ENCODE results near the gene TAF10. TPM values are rescaled to one million over a fixed set of nuclear protein-coding genes. Genes with fewer than 3 reads are reported as not detected.
A peak's percentile ranks its signal among the peaks of the same experiment; 100 is the strongest.

TAF10 gene
- total and polyA plus RNA-seq, 2 of the 13 experiments (the other 11 are each of a cell fraction or from before 2014, with no cell fraction given) = 71.3 to 134 TPM

- TF ChIP-seq ZC3H4 (CRISPR knock-in tag; IDR thresholded peaks at IDR 0.05; ENCODE audit: borderline replicate concordance) (no peak), ZIK1 (CRISPR knock-in tag; IDR thresholded peaks at IDR 0.05; ENCODE audit: borderline replicate concordance, low read depth) (0 out of 2 replicates have a peak, but pooled peaks have one; percentile 20), HES4 (CRISPR knock-in tag; IDR thresholded peaks at IDR 0.05; ENCODE audit: borderline replicate concordance) (peak; percentile 47; the same call in 1 of the 2 replicates), RBM22 (optimal IDR thresholded peaks at IDR 0.05; ENCODE audit: low read length) (peak; percentile 55), HHEX (CRISPR knock-in tag; IDR thresholded peaks at IDR 0.05) (no peak), ZNF264 (CRISPR knock-in tag; IDR thresholded peaks at IDR 0.05) (no peak), NKX3-1 (CRISPR knock-in tag; IDR thresholded peaks at IDR 0.05) (0 out of 2 replicates have a peak, but pooled peaks have one; percentile 21), PRDM10 (CRISPR knock-in tag; IDR thresholded peaks at IDR 0.05; ENCODE audit: low read depth) (no peak), CSRNP2 (CRISPR knock-in tag; conservative IDR thresholded peaks at IDR 0.05; ENCODE audit: low read depth) (no peak), ZNF343 (CRISPR knock-in tag; IDR thresholded peaks at IDR 0.05) (0 out of 2 replicates have a peak, but pooled peaks have one; percentile 7), SALL1 (CRISPR knock-in tag; IDR thresholded peaks at IDR 0.05) (no peak)
- TF ChIP-seq, protein P1, sequence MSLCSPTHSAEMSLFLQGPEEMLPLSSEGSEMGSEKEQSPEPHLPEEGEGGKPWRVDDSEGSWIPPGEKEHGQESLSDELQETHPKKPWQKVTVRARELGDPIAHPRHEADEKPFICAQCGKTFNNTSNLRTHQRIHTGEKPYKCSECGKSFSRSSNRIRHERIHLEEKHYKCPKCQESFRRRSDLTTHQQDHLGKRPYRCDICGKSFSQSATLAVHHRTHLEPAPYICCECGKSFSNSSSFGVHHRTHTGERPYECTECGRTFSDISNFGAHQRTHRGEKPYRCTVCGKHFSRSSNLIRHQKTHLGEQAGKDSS (CRISPR knock-in tag; IDR thresholded peaks at IDR 0.05; ENCODE audit: borderline replicate concordance, low read depth) = no peak
Measured at GRCh38 chr11:6611092-6611962, 689 bp downstream of the TAF10 start (continued).

All from HepG2 (cell line).